Retinal pigment epithelial cell (primary cell): Measurements from ENCODE around the gene SNX21.
A peak's percentile ranks its signal among the peaks of the same experiment; 100 is the strongest.
"Not testable (repeated sequence)": the region's sequence is repeated elsewhere in the genome, so short reads cannot be mapped to it uniquely, and the experiment has no call there.

Experiments used
- DNase-seq: peaks from one replicate; pipeline ENCODE4 v3.0.0-alpha.2; 2010; ENCODE audit warnings: low read depth
- H3K4me3 ChIP-seq: 2 replicates; pipeline ENCODE4 v1.5.1; 2011; ENCODE audit warnings: mild to moderate bottlenecking, low read length, control low read depth, moderate library complexity
- TF ChIP-seq, protein P1 (sequence below): conservative IDR thresholded peaks from 2 replicates; pipeline ENCODE4 v1.5.1; 2011; ENCODE audit warnings: low read depth, low read length, control low read depth, inconsistent platforms

The SNX21 gene

DNA sequence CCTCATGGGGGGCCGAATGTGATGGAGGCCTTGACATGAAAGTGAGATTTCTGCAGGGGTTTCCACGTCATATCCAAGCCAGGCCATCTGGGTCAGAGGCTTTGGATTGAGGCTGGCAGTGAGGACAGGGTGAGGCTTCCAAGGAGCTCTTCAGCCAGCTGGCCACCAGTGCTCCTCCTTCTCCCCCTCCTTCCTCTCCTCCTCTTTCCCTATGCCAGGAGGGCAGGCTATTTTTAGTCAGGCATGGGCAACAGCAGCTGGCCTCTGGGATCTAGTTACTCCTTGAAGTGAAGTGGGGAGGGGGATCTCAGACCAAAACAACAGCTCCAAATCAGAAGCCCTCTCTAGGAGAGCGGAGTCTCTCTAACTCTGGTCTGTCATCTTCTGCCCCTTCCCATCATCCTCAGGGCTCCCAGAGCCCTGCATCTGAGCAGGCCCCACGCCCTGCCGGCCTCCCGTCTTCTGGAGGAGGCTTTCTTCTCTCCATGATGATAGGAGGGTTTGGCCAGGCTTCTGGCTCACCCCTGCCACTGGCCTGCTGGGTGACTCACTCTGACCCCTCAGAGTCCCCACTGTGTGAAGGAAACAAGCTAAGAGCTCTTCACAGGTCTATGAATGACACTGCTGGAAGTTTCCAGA, 7.1 kb upstream of the SNX21 start:
- no peak for DNase-seq
- TF ChIP-seq, protein P1, sequence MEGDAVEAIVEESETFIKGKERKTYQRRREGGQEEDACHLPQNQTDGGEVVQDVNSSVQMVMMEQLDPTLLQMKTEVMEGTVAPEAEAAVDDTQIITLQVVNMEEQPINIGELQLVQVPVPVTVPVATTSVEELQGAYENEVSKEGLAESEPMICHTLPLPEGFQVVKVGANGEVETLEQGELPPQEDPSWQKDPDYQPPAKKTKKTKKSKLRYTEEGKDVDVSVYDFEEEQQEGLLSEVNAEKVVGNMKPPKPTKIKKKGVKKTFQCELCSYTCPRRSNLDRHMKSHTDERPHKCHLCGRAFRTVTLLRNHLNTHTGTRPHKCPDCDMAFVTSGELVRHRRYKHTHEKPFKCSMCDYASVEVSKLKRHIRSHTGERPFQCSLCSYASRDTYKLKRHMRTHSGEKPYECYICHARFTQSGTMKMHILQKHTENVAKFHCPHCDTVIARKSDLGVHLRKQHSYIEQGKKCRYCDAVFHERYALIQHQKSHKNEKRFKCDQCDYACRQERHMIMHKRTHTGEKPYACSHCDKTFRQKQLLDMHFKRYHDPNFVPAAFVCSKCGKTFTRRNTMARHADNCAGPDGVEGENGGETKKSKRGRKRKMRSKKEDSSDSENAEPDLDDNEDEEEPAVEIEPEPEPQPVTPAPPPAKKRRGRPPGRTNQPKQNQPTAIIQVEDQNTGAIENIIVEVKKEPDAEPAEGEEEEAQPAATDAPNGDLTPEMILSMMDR = no peak

DNA sequence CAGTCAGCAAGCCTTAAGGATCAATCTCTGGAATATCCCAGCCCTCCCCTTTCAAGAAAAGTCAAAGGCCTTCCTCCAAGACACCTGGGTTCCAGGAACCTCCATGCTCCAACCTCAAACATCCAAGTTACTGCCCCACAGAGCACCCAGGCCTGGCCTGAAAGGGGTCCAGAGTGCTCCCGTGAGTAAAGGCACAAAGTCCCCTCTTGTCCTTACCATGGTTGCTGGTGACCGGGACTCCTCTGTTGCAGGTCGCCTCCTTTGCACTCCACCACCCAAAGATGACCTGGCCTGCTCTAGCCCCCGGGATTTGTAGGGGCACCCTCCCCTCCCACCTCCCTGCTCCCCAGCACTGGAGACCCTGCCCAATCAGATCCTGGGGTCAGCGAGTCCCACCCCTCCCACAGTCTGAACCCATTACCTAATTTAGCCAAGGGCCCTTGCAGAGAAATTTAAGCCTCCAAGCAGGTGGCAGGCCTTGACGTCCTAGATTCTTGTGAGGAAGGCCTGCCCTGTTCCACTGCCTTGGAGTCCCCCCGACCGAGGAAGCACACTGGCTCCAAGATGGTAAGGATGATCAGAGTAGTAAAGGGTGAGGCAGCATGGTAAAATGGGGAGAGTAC, 6.5 kb upstream of the SNX21 start, which contains the start of gene TNNC2:
Gene TNNC2 (minus strand): TSS at position 283 of the 623 bp plus-strand sequence. CDS start 64 bp downstream, at position 219.
- H3K4me3 ChIP-seq = no peak within 1 kb of the TSS
- DNase-seq = no peak
- TF ChIP-seq, protein P1 = no peak

More for the DNA sequence above, 7.1 kb upstream of the SNX21 start:
- H3K4me3 ChIP-seq = no peak overlapping the region

DNA sequence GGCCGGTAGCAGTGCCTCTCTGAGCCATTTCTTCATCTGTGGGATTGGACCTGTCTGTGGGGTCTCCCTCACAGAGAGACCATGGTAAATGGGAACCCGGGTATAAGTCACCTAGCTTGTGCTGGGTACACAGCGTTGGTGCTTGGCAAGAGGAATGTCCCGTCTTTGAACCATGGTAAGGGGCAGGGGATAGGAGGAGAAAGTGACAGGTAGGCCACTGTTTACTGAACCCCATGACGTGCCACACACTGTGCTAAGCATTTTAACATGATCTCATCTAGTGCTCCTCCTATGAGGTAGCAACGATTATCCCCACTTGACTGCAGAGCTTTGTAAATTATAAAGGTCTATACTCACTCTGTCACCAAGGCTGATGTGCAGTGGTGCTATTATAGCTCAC, 5.9 kb upstream of the SNX21 start:
- DNase-seq = no peak
- TF ChIP-seq, protein P1 = no peak
- H3K4me3 ChIP-seq = no peak overlapping the region

DNA sequence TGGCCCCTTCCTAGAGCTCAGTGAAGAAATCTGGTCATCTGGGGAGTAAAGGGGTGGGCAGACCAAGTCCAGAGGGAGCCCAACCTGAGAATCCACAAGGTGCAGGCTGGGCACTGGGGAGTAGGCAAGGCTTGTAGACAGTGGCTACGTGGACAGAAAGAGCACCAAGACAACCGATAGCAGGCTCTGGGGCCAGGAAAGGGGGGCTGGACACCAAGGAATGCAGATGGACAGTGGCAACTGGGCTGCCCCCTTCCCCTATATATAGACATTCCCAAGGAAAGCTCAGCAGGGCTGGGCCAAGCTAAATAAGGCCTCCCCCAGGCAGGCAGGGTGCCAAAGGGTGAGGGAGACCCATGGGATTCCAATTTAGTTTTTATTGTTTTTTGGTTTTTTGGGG, 5.0 kb upstream of the SNX21 start:
- TF ChIP-seq, protein P1 = no peak
- no peak overlapping the region for H3K4me3 ChIP-seq
- DNase-seq = no peak

DNA sequence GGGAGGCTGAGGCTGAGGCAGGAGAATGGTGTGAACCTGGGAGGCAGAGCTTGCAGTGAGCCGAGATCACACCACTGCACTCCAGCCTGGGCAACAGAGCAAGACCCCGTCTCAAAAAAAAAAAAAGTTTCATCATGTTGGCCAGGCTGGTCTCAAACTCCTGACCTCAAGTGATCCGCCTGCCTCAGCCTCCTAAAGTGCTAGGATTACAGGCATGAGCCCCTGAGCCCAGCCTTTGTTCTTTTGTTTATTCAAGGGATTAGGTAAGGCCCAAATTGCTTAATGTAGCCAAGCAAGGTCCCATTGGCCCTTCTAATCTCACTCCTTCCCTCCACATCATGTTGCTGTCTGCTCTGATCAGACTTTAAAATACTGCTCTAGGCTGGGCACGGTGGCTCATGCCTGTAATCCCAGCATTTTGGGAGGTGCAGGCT, 3.9 kb upstream of the SNX21 start:
- DNase-seq, H3K4me3 ChIP-seq: not testable (repeated sequence)

DNA sequence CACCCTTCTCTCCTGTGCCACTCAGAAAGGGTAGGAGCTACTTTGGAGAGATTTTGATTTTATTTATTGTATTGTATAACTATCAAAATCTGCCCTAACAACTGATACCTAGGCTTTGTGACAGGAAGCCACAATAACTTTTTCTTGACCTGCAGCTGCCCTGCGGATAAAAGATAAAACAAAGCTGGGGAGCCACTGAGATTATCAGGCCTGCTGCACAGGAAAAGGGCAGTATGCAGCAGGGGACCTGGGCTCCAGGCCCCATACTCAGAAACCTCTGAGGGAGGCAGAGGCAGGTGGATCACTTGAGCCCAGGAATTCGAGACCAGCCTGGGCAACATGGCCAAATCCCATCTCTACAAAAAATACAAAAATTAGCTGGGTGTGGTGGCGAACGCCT, 980 bp upstream of the SNX21 start:
- TF ChIP-seq, protein P1 = no peak
- no peak for DNase-seq
- no peak overlapping the region for H3K4me3 ChIP-seq

DNA sequence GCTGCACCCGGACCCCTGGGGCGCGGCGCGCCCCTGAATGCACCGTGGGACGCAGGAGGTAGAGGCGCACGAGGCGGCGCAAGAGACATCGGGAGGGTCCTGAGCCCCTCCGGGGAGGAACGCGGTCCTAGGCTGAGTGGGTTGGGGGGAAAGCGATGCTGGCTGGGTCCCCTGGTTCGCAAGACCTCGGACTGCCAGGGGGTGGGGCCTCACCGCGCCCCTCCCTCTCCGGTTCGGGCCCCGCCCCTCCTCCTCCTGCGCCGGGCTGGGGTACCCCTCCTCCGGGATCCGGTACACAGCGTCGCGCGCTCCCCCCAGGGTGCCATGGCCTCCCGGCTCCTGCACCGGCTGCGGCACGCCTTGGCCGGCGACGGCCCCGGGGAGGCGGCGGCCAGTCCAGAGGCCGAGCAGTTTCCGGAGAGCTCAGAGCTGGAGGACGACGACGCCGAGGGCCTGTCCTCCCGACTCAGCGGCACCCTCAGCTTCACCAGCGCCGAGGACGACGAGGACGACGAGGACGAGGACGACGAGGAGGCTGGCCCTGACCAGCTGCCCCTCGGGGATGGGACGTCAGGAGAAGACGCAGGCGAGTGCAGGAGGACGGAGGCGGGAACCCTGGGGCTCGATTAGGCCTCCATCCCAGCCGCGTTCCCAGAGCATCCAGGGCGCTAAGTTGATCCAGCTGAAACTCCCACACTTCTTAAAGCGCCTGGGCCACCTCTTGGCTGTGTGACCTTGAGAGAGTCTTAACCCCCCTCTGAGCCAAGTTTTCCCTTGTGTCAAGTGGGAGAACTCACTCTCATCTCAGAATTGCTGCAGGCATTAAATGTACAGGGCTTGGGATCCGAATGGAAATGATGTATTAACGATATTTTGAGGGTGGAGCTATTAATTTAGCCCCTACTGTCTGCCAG, 541 bp downstream of the SNX21 start:
- no peak for DNase-seq
- TF ChIP-seq, protein P1 = no peak
- peak overlapping the region; percentile 65 for H3K4me3 ChIP-seq
